Naive thymus-derived CD8-positive, alpha-beta T cell (primary cell): ENCODE results near the gene ASCL3. TPM values are rescaled to one million over a fixed set of nuclear protein-coding genes. Genes with fewer than 3 reads are reported as not detected.
"Not testable (repeated sequence)": the region's sequence is repeated elsewhere in the genome, so short reads cannot be mapped to it uniquely, and the experiment has no call there.

Experiments
- ATAC-seq, 2 donors: fragments of 150-1000 bp; cut with Tn5 transposase in 1 of 2; sonication (Bioruptor Pico), chemical (Tn5 transposase) in 1 of 2; 1 replicate in 1 of 2; 2 replicates in 1 of 2; pipeline ENCODE4 v1.10.0; 2021; ENCODE audit warnings: mild to moderate bottlenecking in 2 of 2, moderate library complexity in 2 of 2
- POLR2A ChIA-PET: fragments of 350-600 bp; sonication (Branson Sonifier 250); formaldehyde crosslinking; loops from one replicate; lab custom pipeline; 2021; ENCODE audit warnings: antibody characterized with exemption; lab: Charles Lee
- DNase-seq, 10 donors: peaks; one replicate each; pipeline versions ENCODE4 v3.0.0 to v3.0.0-alpha.2; 2020 to 2022
- H3K27ac Mint-ChIP-seq, 10 donors: one replicate each; pipeline ENCODE4 v1.8.0; 2020 to 2022; ENCODE audit warnings: mild to moderate bottlenecking in 10 of 10, mixed read lengths in 10 of 10, moderate library complexity in 4 of 10, inconsistent platforms in 1 of 10
- H3K27me3 Mint-ChIP-seq, 5 donors: one replicate each; pipeline ENCODE4 v1.8.0; 2021 to 2022; ENCODE audit warnings: mixed read lengths in 5 of 5
- H3K36me3 Mint-ChIP-seq, 3 donors: one replicate each; pipeline ENCODE4 v1.8.0; 2020 to 2022; ENCODE audit warnings: mixed read lengths in 3 of 3, mild to moderate bottlenecking in 2 of 3, inconsistent platforms in 1 of 3
- H3K4me1 Mint-ChIP-seq, 4 donors: one replicate each; pipeline ENCODE4 v1.8.0; 2021 to 2022; ENCODE audit warnings: mixed read lengths in 4 of 4
- H3K4me3 Mint-ChIP-seq, 10 donors: one replicate each; pipeline ENCODE4 v1.8.0; 2020 to 2022; ENCODE audit warnings: mild to moderate bottlenecking in 10 of 10, mixed read lengths in 10 of 10, moderate library complexity in 6 of 10, inconsistent platforms in 1 of 10
- H3K9me3 Mint-ChIP-seq, 9 donors: one replicate each; pipeline ENCODE4 v1.8.0; 2020 to 2022; ENCODE audit warnings: mixed read lengths in 9 of 9, mild to moderate bottlenecking in 3 of 9, inconsistent platforms in 1 of 9, moderate library complexity in 1 of 9
- polyA plus RNA-seq, 3 donors: library from polyadenylated mRNA; unstranded; fragments of 300-500 nt; fragmentation: Illumina TruSeq; gene quantifications; one replicate each; pipeline ENCODE4 v1.2.3, GENCODE V29; 2021
- total RNA-seq, 8 experiments: library from RNA in 2 of 8; stranded (reverse) in 2 of 8; gene quantifications; one replicate each; pipeline ENCODE4 v1.2.3 and lab custom pipeline; 2021 to 2026

The ASCL3 gene
- total and polyA plus RNA-seq, 5 experiments from 2014 or later: not detected

- no peak overlapping the region for H3K27ac Mint-ChIP-seq
These were observed 5.2 kb downstream of the ASCL3 start for GRCh38 chr11:8937659-8938058.

GRCh38 chr11:8937159-8937558, 5.7 kb downstream of the ASCL3 start:
- H3K36me3 Mint-ChIP-seq: no peaks in the 10 kb centered on the region
- no peak for DNase-seq
- H3K27me3 Mint-ChIP-seq: peaks cover 0 to 5% (median 3%) of the 10 kb centered on the region in 5 donors
- no peaks in the 10 kb centered on the region for H3K9me3 Mint-ChIP-seq
- peak overlapping the region in 2 of 10 donors; percentile 35 to 52 for H3K27ac Mint-ChIP-seq
- no peak for ATAC-seq
- POLR2A ChIA-PET: no interaction called here
- no peaks in the 10 kb centered on the region for H3K4me1 Mint-ChIP-seq
- H3K4me3 Mint-ChIP-seq: no peak overlapping the region

More at GRCh38 chr11:8937659-8938058, 5.2 kb downstream of the ASCL3 start:
- no peaks in the 10 kb centered on the region for H3K36me3 Mint-ChIP-seq
- POLR2A ChIA-PET: no interaction called here
- H3K4me3 Mint-ChIP-seq: no peak overlapping the region
- no peaks in the 10 kb centered on the region for H3K9me3 Mint-ChIP-seq
- no peaks in the 10 kb centered on the region for H3K4me1 Mint-ChIP-seq
- H3K27me3 Mint-ChIP-seq: peaks cover 0 to 5% (median 3%) of the 10 kb centered on the region in 5 donors
- no peak for ATAC-seq
- DNase-seq: no peak

GRCh38 chr11:8935789-8936188, 7.0 kb downstream of the ASCL3 start:
- H3K9me3 Mint-ChIP-seq, H3K36me3 Mint-ChIP-seq, H3K27ac Mint-ChIP-seq, H3K4me1 Mint-ChIP-seq, DNase-seq, H3K27me3 Mint-ChIP-seq, ATAC-seq, H3K4me3 Mint-ChIP-seq, POLR2A ChIA-PET: not testable (repeated sequence)

- Mint-ChIP-seq H3K9me3 (no peaks in the 10 kb centered on the region), H3K4me3 (no peak overlapping the region), H3K4me1 (no peaks in the 10 kb centered on the region), H3K27me3 (peaks cover 0 to 2% (median 0%) of the 10 kb centered on the region in 5 donors), H3K36me3 (no peaks in the 10 kb centered on the region), H3K27ac (peak overlapping the region in 1 of 10 donors; percentile 12)
- POLR2A ChIA-PET: no interaction called here
- DNase-seq: no peak
- ATAC-seq: no peak
These were observed 7.9 kb downstream of the ASCL3 start for GRCh38 chr11:8934742-8935488.

GRCh38 chr11:8933931-8934330, 8.9 kb downstream of the ASCL3 start:
- no peaks in the 10 kb centered on the region for H3K4me1 Mint-ChIP-seq

GRCh38 chr11:8932564-8933180, 10.1 kb downstream of the ASCL3 start, which contains the start of gene C11orf16:
TSS of gene C11orf16 (minus strand) at chr11:8932947. CDS start at chr11:8932308, 639 bp downstream.
- Mint-ChIP-seq H3K9me3 (no peaks in the 10 kb centered on the region), H3K27ac (peak within 1 kb of the TSS in 1 of 10 donors; percentile 65), H3K36me3 (no peaks in the 10 kb centered on the region), H3K4me1 (no peaks in the 10 kb centered on the region), H3K27me3 (no peaks in the 10 kb centered on the region), H3K4me3 (no peak within 1 kb of the TSS)
- DNase-seq (no peak), ATAC-seq (no peak)
- POLR2A ChIA-PET: no interaction called here

More at GRCh38 chr11:8933931-8934330, 8.9 kb downstream of the ASCL3 start:
- DNase-seq: no peak
- Mint-ChIP-seq H3K4me3 (no peak overlapping the region), H3K27ac (no peak overlapping the region), H3K36me3 (no peaks in the 10 kb centered on the region), H3K27me3 (no peaks in the 10 kb centered on the region), H3K9me3 (no peaks in the 10 kb centered on the region)
- POLR2A ChIA-PET: no interaction called here
- ATAC-seq: no peak

- ATAC-seq: no peak
- Mint-ChIP-seq H3K27ac (no peak overlapping the region), H3K36me3 (no peaks in the 10 kb centered on the region), H3K27me3 (no peaks in the 10 kb centered on the region), H3K9me3 (no peaks in the 10 kb centered on the region), H3K4me3 (no peak overlapping the region), H3K4me1 (no peaks in the 10 kb centered on the region)
- DNase-seq: no peak
- POLR2A ChIA-PET: interaction anchor here (0.7 kb wide), 1 partner anchor 22 kb away, joined by 3 read pairs; no protein-coding TSS in a partner anchor
These were observed 12.2 kb downstream of the ASCL3 start for GRCh38 chr11:8930456-8931175.

GRCh38 chr11:8928981-8929615, 13.7 kb downstream of the ASCL3 start:
- no peak overlapping the region for H3K27ac Mint-ChIP-seq
- H3K4me3 Mint-ChIP-seq: no peak overlapping the region
- ATAC-seq: no peak
- no peaks in the 10 kb centered on the region for H3K36me3 Mint-ChIP-seq
- no peaks in the 10 kb centered on the region for H3K9me3 Mint-ChIP-seq
- H3K4me1 Mint-ChIP-seq: no peaks in the 10 kb centered on the region
- POLR2A ChIA-PET: no interaction called here
- no peaks in the 10 kb centered on the region for H3K27me3 Mint-ChIP-seq
- DNase-seq: no peak

- no peaks in the 10 kb centered on the region for H3K9me3 Mint-ChIP-seq
- H3K4me3 Mint-ChIP-seq: no peak overlapping the region
- DNase-seq (no peak), ATAC-seq (no peak)
- H3K27ac Mint-ChIP-seq: no peak overlapping the region
- peaks cover 0 to 7% (median 0%) of the 10 kb centered on the region in 3 donors for H3K36me3 Mint-ChIP-seq
- H3K27me3 Mint-ChIP-seq: no peaks in the 10 kb centered on the region
- H3K4me1 Mint-ChIP-seq: no peaks in the 10 kb centered on the region
- POLR2A ChIA-PET: no interaction called here
These were observed 14.6 kb downstream of the ASCL3 start for GRCh38 chr11:8928205-8928604.

GRCh38 chr11:8927233-8927632, 15.6 kb downstream of the ASCL3 start:
- Mint-ChIP-seq H3K36me3 (peaks cover 0 to 13% (median 6%) of the 10 kb centered on the region in 3 donors), H3K27me3 (no peaks in the 10 kb centered on the region), H3K4me1 (no peaks in the 10 kb centered on the region), H3K9me3 (no peaks in the 10 kb centered on the region), H3K4me3 (no peak overlapping the region), H3K27ac (no peak overlapping the region)
- ATAC-seq: no peak
- POLR2A ChIA-PET: no interaction called here
- no peak for DNase-seq

- no peaks in the 10 kb centered on the region for H3K27me3 Mint-ChIP-seq
- H3K9me3 Mint-ChIP-seq: no peaks in the 10 kb centered on the region
- POLR2A ChIA-PET: no interaction called here
- no peak overlapping the region for H3K4me3 Mint-ChIP-seq
- ATAC-seq: no peak
- H3K36me3 Mint-ChIP-seq: peaks cover 0 to 23% (median 9%) of the 10 kb centered on the region in 3 donors
- no peaks in the 10 kb centered on the region for H3K4me1 Mint-ChIP-seq
- DNase-seq: no peak
- H3K27ac Mint-ChIP-seq: no peak overlapping the region
These were observed 16.6 kb downstream of the ASCL3 start for GRCh38 chr11:8926236-8926635.

- POLR2A ChIA-PET: no interaction called here
- no peaks in the 10 kb centered on the region for H3K9me3 Mint-ChIP-seq
- no peak overlapping the region for H3K4me3 Mint-ChIP-seq
- no peaks in the 10 kb centered on the region for H3K27me3 Mint-ChIP-seq
- DNase-seq: no peak
- no peak for ATAC-seq
- no peaks in the 10 kb centered on the region for H3K4me1 Mint-ChIP-seq
- peaks cover 0 to 25% (median 10%) of the 10 kb centered on the region in 3 donors for H3K36me3 Mint-ChIP-seq
- no peak overlapping the region for H3K27ac Mint-ChIP-seq
These were observed 17.1 kb downstream of the ASCL3 start for GRCh38 chr11:8925711-8926110.
